Measurements from ENCODE around the gene MICU1. TPM values are rescaled to one million over a fixed set of nuclear protein-coding genes. Genes with fewer than 3 reads are reported as not detected.
"Not testable (repeated sequence)": the region's sequence is repeated elsewhere in the genome, so short reads cannot be mapped to it uniquely, and the experiment has no call there.

MICU1 gene
- total RNA-seq, 1 donor from 2014 or later: 65.2 TPM

DNA sequence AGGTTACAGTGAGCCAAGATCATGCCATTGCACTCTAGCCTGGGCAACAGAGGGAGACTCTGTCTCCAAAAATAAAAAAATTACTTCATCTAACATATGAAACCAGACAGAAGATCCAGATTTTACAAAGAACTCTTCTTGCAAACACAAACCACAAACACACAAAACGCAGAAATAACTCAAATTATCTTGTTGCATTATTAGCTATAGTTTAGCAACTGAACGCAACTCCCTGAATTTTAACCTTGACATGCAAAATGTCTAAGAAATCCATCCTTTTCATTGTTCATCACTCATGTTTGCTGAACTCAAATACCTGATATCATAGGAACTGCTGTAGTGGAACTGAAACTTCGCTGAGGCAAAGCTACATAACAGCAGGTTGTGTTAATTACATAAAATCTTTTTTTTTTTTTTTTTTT lies 64.1 kb downstream of the MICU1 start:
- no peak for DNase-seq (ENCODE audit: low read depth)

DNA sequence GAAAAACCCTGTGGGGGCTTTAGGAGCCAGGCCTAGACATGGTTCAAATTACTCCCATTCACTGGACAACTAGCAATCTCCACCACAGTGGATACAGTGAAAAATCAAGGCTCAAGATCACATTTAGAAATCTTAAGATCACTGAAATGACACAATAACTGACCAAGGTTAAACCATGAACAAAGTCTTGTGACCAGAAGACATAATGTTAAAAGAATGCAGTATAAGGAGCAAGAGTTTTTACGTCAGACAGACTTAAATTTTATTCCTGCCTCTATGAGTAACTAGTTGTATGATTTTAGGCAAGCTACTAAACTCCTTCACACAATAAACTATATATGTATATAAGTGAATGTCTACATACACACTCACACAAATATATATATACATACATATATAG lies 68.5 kb downstream of the MICU1 start:
- DNase-seq (ENCODE audit: low read depth): peak; percentile 61

DNA sequence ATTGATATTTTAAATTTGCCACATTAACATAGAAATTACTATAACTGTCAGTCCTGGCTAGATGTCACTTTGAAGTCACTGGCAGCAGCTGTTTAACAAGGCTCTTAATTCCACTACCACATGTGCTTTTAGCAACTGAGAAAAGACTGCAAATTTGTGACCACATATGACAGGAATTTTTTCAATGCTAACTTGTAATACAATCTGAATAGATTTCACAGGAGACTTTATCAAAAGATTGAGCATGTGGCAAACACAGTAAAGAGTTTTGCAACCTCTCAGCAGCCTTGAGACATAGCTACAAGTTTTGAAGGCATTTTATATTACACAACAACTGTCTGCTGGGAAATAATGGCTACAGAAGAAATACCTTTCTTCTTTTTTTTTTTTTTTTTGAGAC lies 73.0 kb downstream of the MICU1 start:
- peak; percentile 91 for DNase-seq (ENCODE audit: low read depth)

DNA sequence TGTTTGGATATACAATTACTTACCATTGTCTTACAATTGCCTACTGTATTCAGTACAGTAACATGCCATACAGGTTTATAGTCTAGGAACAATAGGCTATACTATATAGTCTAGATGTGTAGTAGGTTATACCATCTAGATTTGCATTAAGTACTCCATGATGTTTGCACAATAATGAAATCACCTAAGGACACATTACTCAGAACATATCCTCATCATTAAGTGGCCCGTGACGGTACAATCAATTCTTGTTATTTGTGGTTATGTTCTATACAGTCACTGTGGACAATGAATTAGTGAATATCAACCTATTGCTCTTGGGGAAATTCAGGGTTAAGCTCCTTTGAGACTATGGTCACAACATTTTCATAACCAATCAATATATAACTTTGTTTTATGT lies 75.6 kb downstream of the MICU1 start:
- no peak for DNase-seq (ENCODE audit: low read depth)

DNA sequence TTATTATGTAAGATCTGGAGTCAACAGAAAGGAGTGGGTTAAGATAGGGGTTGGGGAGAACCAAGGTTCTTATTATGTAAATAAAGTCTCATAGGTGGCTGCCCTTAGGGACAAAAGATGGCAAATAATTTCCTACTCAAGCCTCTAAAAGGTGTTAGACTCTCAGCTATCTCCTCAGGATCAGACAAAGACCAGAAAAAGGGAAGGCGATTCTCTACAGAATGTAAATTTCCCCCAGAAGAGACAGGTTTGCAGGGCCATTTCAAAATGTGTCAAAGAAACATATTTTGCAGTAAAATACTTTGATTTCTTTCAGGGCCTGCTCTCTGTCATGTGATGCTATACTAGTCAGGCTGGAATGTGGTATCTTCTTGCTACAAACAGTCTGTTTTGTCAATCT lies 80.3 kb downstream of the MICU1 start:
- DNase-seq (ENCODE audit: low read depth): no peak

DNA sequence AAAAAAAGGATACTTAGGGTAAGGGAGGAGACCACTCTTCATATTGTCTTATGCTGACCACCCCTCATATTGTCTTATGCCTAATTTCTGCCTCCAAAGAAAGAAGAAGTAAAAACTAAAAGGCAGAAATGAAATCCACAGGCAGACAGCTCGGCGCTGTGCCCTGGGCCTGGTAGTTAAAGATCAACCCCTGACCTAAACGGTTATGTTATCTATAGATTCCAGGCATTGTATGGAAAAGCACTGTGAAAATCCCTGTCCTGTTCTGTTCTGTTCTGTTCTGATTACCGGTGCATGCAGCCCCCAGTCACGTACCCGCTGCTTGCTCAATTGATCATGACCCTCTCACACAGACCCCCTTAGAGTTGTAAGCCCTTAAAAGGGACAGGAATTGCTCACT lies 82.0 kb downstream of the MICU1 start:
- DNase-seq (ENCODE audit: low read depth): not testable (repeated sequence)

DNA sequence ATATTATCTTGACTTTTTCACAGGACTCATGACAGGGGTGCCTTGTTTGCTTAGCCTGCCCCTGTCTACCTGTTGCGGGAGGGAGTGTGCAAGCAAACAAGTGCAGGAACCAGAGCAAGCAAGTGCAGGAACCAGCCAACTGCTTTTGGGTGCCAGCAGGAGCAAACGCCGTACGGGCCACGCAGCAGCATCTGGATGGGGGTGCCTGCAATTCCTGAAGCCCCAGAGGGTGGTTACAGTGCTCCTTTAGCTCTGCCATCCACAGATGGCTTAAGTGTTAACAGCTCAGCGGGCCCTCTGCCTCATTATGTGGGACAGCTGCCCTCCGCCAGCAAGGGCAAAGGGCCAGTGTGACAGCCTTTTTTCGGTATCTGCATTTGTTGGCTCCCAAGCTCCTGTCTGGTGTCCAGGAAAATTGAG lies 83.5 kb downstream of the MICU1 start:
- no peak for DNase-seq (ENCODE audit: low read depth)

DNA sequence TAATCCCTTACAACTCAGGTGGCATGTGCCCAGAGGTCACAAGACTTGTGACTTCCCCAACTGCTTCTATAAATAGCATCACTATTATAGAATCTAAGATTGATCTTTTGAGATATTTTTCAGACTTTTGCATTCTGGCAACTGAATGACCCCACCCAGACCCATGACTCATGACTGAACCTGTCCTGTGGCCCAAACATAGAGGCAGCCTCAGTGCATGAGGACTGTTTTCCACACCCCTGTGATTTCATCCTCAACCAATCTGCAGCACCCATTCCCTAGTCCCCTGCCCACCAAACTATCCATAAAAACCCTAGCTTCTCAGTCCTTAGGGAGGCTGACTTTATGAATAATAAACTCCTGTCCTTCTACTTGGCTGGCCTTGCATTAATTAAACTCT lies 84.5 kb downstream of the MICU1 start:
- no peak for DNase-seq (ENCODE audit: low read depth)

DNA sequence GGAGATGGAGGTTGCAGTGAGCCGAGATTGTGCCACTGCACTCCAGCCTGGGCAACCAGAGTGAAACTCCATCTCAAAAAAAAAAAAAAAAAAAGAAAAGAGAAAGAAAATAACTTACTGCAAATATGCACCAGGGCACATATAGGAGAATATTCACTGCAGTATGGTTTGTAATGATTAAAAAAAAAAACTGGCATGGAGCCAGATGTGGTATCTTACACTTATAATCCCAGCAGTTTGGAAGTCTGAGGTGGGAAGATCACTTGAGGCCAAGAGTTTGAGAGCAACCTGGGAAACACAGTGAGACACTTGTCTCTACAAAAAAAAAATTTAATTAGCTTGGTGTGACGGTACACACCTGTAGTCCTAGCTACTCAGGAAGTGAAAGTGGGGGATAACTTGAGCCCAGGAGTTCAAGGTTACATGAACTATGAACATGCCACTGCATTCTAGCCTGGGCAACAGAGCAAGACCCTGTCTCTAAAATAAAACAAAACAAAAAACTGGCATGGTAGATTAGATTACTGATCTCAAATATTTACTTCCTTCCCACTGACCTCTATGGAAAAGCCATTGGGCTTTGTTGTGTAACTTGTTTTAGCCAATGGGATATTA lies 85.6 kb downstream of the MICU1 start:
- DNase-seq (ENCODE audit: low read depth): no peak

DNA sequence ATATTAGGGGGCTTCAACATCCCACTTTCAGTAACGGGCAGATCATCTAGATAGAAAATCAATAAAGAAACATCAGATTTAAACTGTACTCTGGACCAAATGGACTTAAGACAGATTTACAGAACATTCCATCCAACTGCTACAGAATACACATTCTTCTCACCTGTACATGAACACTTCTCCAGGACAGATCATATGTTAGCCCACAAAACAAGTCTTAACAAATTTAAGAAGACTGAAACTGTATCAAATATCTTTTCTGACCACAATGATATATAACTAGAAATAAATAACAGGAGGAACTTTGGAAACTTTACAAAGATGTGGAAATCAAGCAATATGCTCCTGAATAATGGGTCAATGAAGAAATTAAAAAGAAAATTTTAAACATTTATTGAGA lies 86.7 kb downstream of the MICU1 start:
- no peak for DNase-seq (ENCODE audit: low read depth)

DNA sequence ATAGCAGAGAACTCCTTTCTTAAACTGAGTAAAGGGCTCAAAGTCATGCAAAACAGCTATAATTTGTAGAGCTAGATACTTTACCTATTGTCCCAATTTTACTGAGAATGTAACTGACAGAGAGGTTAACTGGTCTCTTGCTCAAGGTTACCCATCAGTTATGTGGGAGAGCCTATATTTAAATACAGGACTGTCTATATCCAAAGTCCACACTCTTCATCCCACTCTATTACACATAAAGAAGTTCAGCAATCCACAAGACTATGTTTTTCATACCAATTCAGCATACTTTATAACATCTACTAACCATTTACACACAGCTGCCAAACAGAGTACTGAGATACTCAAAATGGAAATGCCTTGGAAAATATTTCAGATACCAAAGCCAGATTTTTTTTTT lies 100.2 kb downstream of the MICU1 start:
- peak; percentile 6 for DNase-seq (ENCODE audit: low read depth)

DNA sequence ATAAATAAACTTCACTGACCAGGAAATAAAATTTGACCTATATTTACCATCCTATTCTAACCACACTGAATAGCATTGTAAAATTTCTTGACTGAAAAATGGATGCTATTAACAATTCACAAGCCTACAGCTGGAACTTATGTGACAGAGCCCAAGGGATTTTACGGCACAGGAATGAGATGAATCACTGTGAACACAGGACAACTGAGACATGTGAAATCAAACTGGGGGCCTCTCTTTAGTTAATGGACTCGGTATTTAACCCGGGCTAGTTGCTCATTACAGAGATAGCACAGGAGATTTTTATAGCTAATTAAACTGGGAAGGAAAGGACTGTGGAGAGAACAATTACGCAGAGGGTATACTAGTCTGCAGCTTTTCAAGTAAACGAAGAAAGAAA lies 100.6 kb downstream of the MICU1 start:
- peak; percentile 82 for DNase-seq (ENCODE audit: low read depth)

DNA sequence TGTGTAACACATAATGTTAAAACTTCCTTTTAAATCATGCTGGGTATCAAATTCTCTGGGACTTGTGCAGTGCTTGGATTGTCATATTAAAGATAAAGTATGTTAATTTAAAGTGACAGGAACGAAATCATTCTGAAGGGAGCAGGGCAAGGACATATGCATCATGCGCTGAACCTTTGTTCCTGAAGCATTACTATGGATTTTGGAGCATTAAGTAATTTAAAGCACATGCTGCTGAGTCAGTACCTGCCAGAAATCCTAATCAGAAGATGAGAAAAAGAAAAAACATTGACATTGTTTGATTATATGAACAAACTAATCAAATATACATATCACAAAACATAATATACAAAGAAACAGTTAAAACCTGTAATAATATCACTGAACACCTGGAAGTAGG lies 101.4 kb downstream of the MICU1 start:
- no peak for DNase-seq (ENCODE audit: low read depth)

DNA sequence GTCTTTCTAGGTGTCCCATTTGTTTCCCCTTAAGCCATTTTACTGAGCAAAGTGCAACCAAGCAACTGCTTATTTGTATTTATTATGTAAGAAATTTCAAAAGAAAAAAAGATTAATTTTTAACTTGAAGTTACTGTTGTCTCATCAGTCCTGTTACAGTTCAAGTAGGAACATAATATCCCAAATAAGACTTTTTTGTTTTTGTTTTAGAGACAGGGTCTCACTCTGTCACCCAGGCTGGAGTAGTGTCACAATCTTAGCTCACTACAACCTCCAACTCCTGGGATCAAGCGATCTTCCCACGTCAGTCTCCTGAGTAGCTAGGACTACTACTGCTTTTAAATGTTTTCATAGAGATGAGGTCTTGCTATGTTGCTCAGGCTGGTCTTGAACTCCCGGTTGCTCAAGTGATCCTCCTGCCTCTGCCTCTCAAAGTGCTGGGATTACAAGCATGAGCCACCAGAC lies 101.9 kb downstream of the MICU1 start:
- peak; percentile 47 for DNase-seq (ENCODE audit: low read depth)

DNA sequence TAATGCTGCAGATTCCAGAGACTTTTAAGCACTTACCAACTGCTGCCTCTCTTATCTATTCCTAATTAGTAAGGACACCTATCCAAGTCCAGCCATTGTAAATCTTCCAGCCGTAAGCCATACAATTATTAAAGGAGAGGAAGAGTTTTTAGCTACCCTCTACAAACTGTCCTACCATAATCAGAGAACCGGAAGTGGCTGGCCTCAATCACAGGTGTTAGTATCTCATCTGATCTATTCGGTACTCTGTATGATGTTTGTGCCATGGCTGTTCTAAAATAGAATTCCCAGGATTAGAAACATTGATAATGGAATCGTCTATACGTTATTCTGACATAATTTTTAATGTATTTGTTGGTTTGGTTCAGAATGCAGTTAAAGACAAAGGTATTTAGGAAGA lies 102.8 kb downstream of the MICU1 start:
- no peak for DNase-seq (ENCODE audit: low read depth)

DNA sequence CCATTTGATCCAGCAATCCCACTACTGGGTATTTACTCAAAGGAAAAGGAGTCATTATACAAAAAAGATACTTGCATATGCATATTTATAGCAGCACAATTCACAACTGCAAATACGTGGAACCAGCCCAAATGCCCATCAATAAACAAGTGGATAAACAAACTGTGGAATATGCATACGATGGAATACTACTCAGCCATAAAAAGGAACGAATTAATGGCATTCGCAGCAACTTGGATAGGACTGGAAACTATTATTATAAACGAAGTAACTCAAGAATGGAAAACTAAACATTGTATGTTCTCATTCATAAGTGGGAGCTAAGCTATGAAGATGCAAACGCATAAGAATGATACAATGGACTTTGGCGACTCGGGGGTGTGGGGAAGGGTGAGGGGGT lies 108.6 kb downstream of the MICU1 start:
- no peak for DNase-seq (ENCODE audit: low read depth)

DNA sequence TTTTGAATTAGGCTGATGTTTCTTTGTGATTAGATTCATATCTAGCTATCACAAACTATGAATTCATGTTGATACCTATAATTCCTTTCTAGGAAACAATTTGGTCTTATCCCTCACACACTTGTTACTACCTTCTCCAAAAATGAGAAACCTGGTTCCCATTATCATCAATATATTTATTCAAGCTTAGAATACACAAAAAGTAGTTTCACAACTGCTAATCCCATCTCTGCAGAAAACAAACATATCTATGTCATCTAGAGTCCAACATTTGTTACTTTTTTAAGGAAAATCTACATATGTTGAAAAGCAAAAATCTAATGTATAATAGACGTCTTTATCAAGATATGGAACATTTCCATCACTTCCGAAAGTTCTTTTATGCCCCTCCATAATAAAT lies 110.4 kb downstream of the MICU1 start:
- DNase-seq (ENCODE audit: low read depth): no peak

DNA sequence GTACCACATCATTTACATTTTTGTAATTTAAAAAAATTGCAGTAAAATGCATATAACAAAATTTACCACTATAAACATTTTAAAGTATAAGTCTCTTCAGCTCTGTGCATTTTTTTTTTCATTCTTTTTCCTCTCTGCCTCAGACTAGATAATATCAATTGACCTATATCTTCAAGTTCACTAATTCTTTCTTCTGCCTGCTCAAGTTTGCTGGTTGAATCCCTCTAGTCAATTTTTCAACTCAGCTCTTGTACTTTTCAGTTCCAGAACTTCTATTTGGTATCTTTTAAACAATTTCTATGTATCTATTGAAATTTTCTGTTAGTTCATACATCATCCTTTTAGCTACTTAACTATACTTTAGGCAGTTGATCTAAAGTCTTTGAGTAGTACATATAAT lies 112.0 kb downstream of the MICU1 start:
- DNase-seq (ENCODE audit: low read depth): no peak

DNA sequence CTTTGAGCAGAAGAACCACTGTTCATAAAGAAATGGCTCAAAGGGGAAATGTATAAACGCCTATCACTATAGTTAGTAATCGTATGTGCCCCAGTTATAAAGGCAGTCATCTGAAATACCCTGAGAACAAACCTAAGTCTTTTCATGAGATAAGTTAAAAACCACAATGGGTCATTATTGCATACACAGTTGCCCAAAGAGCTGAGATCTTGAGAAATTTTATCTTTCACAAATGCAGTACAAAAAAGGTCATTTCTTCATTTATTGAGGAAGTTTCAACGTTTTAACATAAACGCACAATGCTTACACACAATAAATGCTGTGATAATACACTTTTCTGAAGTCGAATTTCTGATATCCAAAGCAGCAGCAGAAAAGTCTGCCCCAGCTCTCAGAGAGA lies 114.4 kb downstream of the MICU1 start:
- DNase-seq (ENCODE audit: low read depth): no peak

DNA sequence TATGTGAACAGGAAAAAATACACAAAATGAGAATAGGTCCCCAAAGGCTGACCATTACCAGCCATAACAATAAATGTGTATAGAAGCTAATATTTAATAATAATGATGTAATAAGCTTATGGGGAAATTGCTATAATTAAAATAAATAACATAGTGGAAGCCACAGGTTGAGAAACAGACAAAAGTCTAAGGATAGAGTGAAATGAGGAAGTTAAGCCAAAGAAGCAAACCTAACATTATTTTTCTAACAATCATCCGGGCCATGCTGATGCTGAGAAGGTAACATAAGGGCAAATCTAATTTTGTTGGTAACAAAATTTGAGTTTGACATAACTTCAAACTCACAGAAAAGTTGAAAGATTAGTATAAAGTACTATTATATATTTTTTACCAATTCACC lies 115.9 kb downstream of the MICU1 start:
- DNase-seq (ENCODE audit: low read depth): no peak

DNA sequence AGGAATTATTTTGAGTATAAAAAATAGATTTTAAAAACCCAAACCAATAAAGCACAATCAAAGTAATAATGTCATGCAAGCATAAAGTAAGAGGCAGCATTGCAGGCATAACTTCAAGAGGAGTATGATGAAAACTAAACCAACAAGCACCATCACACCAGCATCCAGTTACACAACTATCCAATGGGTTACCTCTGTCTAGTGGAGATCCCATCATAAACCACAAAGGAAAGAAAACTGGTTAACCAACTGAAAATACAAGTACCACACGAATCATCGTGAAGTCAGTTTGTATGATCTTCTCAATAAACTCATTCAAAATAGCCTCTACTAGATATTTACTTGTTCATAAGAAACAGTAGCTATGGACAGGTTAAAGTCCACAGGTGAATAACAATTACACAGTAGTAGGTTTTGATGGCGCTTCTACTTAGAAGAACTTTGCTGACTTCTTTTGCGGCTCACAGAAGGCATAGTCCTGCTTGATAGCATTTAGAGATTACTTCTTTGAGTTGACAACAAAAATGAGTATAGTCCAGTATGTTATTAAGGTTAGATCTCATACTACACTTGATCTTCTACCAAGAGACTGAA lies 116.6 kb downstream of the MICU1 start:
- DNase-seq (ENCODE audit: low read depth): peak; percentile 25

DNA sequence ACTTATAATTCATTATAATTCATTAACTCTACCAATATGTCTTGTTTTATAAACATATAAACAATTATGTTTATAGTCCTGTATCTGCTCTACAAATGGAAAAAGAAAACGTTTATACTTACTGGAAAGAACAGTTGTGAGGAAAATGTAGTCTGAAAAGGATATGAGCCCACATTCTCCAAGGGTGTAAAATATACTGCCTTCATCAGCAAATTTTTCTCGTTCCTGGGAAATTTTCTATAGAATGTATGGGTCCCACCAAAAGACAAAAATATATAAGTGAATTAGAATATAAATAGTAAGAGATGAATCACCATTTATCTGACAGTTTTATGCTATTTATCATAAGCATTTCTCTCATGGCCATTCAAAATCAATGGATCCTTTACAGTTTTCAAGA lies 117.8 kb downstream of the MICU1 start:
- no peak for DNase-seq (ENCODE audit: low read depth)

DNA sequence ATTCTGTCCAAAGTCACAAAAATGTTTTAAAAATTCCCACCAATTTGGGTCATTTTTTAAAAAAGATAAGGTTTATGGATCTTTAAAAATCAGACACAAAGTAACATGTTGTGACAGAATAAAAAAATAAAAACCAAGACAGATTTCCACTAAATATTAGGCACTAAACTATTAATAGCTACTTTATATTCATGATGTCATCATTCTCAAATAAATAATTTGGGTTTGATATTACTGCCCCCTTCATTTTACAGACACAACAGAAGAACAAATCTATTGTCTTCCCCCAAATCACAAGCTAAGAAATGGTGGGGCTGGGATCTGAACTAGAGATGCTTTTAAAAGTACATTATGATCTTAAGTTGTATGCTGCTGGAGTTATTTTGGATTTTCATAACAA lies 119.4 kb downstream of the MICU1 start:
- DNase-seq (ENCODE audit: low read depth): no peak

DNA sequence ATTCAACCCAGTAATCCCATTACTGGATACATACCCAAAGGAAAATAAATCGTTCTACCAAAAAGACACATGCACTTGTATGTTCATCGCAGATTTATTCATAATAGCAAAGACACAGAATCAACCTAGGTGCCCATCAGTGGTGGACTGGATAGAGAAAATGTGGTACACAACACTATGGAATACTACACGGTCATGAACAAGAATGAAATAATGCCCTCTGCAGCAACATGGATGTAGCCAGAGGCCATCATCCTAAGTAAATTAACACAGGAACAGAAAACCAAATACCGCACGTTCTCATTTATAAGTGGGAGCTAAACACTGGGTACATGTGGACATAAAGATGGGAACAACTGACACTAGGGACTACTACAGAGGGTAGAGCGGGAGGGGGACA lies 120.4 kb downstream of the MICU1 start:
- no peak for DNase-seq (ENCODE audit: low read depth)

All from renal cortical epithelial cell (primary cell).